ENCODE measurements around the gene YIF1A. TPM values are rescaled to one million over a fixed set of nuclear protein-coding genes. Genes with fewer than 3 reads are reported as not detected.

The YIF1A gene
- total and polyA plus RNA-seq, 4 donors: 93.0 to 136 (median 117) TPM

GRCh38 chr11:66239998-66240780 lies 48.8 kb downstream of the YIF1A start (continued):
- TF ChIP-seq ZBTB33 (IDR thresholded peaks at IDR 0.05): no peak
- no peak for TF ChIP-seq MAX (IDR thresholded peaks at IDR 0.05)

GRCh38 chr11:66239511-66239910 lies 49.4 kb downstream of the YIF1A start:
- no peaks in the 10 kb centered on the region for H3K9me3 ChIP-seq (ENCODE audit: control insufficient read depth in 4 of 4, low read length in 3 of 4)
- no peak for TF ChIP-seq ATF3 (IDR thresholded peaks at IDR 0.05)
- TF ChIP-seq JUND (IDR thresholded peaks at IDR 0.05): no peak
- TF ChIP-seq NR2F2 (IDR thresholded peaks at IDR 0.05): no peak
- TF ChIP-seq RAD21 (IDR thresholded peaks at IDR 0.05): no peak
- no peak for TF ChIP-seq YY1 (IDR thresholded peaks at IDR 0.05)
- TF ChIP-seq GABPA (IDR thresholded peaks at IDR 0.05 in 1 of 2, conservative IDR thresholded peaks at IDR 0.05 in 1 of 2): no peak
- TF ChIP-seq EGR1 (IDR thresholded peaks at IDR 0.05; ENCODE audit: low read depth in 2 of 2): no peak
- no peak for TF ChIP-seq FOXA2 (IDR thresholded peaks at IDR 0.05)
- no peak for TF ChIP-seq SP1 (IDR thresholded peaks at IDR 0.05)
- TF ChIP-seq RXRA (IDR thresholded peaks at IDR 0.05): no peak
- no peak for TF ChIP-seq ZBTB33 (IDR thresholded peaks at IDR 0.05)
- TF ChIP-seq CTCF (IDR thresholded peaks at IDR 0.05; ENCODE audit: low read depth, low read length, missing input control): no peak
- no peak for TF ChIP-seq TAF1 (conservative IDR thresholded peaks at IDR 0.05)
- TF ChIP-seq MAX (IDR thresholded peaks at IDR 0.05): no peak
- TF ChIP-seq FOXA1 (IDR thresholded peaks at IDR 0.05): no peak
- TF ChIP-seq REST (IDR thresholded peaks at IDR 0.05): no peak
- no peak for TF ChIP-seq HNF4A (conservative IDR thresholded peaks at IDR 0.05)
- TF ChIP-seq HNF4G (IDR thresholded peaks at IDR 0.05): no peak
- H3K9ac ChIP-seq (ENCODE audit: low read depth in 1 of 2, low read length in 2 of 2): no peak overlapping the region
- H3K27me3 ChIP-seq (ENCODE audit: control insufficient read depth in 4 of 4, insufficient read depth in 4 of 4, low read length in 3 of 4): no peaks in the 10 kb centered on the region
- DNase-seq (ENCODE audit: low spot score): no peak
- no peak overlapping the region for H3K4me3 ChIP-seq (ENCODE audit: low read depth in 1 of 3, low read length in 3 of 3)
- H3K4me1 ChIP-seq (ENCODE audit: control insufficient read depth in 4 of 4, insufficient read depth in 4 of 4, low read length in 3 of 4): no peaks in the 10 kb centered on the region
- peaks cover 0 to 31% (median 2%) of the 10 kb centered on the region in 4 donors for H3K36me3 ChIP-seq (ENCODE audit: control insufficient read depth in 4 of 4, insufficient read depth in 3 of 4, low read depth in 1 of 4, low read length in 3 of 4)
- WGBS: 93% methylated on average over 3 of the region's 3 CpGs
- H3K27ac ChIP-seq (ENCODE audit: low read depth in 1 of 2, low read length in 2 of 2): no peak overlapping the region
